Measurements from ENCODE around the gene ARL4A. TPM values are rescaled to one million over a fixed set of nuclear protein-coding genes. Genes with fewer than 3 reads are reported as not detected.
A peak's percentile ranks its signal among the peaks of the same experiment; 100 is the strongest.

ARL4A gene
- total RNA-seq, 2 experiments from 2014 or later, result 72.5 to 75.9 TPM

DNA sequence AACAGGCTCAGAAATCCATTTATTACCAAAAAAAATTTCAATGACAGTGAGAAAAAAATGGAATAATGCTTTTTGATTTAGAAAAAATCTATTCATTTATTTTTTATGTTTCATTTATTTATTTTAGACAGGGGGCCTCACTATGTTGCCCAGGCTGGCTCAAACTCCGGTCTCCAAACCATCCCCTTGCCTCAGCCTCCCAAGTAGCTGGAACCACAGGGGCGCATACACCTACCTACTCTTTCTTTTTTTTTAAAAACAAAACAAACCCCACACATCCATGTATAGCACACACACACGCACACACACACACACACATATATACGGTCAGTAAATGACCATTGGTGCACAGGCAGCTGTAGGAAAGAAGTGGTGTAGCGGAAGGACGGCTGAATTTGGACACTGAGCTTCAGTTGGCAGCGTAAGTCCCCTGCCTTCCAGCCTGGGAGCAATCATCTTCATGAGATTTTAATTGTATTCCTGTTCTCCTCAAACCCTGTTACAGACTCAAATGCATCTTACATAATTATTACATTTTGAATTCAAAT lies 28.8 kb downstream of the ARL4A start:
- Histone ChIP-seq H3K36me3 (ENCODE audit: insufficient read depth, low read length) (no peaks in the 10 kb centered on the region), H3K27ac (ENCODE audit: low read depth in 1 of 2, low read length in 2 of 2) (no peak overlapping the region), H3K27me3 (ENCODE audit: control insufficient read depth in 1 of 2, insufficient read depth in 2 of 2, low read length in 2 of 2) (no peaks in the 10 kb centered on the region), H3K4me1 (ENCODE audit: insufficient read depth, low read length) (peaks cover 11% of the 10 kb centered on the region), H3K4me3 (ENCODE audit: low read length) (no peak overlapping the region), H3K9me3 (ENCODE audit: control insufficient read depth in 1 of 2, insufficient read depth in 1 of 2, low read length in 2 of 2) (peaks cover 0 to 5% of the 10 kb centered on the region in 2 experiments)
- intact Hi-C loops (cut with DNase I, micrococcal nuclease), result no loop called here
- ChIA-PET CTCF (interaction anchor here (1.8 kb wide), 1 partner anchor 30 kb away, joined by 8 read pairs; no protein-coding TSS in a partner anchor), POLR2A (interaction anchor here (1.0 kb wide), 1 partner anchor 29 kb away, joined by 6 read pairs; the partner anchor contains the start of gene ARL4A)
- no peak for DNase-seq
- Mint-ChIP-seq H3K27ac (no peak overlapping the region), H3K9me3 (no peaks in the 10 kb centered on the region), H3K4me1 (ENCODE audit: low read depth) (peaks cover 27% of the 10 kb centered on the region), H3K4me3 (no peak overlapping the region), H3K36me3 (ENCODE audit: low read depth) (no peaks in the 10 kb centered on the region), H3K27me3 (no peaks in the 10 kb centered on the region)
- TF ChIP-seq, protein P1, sequence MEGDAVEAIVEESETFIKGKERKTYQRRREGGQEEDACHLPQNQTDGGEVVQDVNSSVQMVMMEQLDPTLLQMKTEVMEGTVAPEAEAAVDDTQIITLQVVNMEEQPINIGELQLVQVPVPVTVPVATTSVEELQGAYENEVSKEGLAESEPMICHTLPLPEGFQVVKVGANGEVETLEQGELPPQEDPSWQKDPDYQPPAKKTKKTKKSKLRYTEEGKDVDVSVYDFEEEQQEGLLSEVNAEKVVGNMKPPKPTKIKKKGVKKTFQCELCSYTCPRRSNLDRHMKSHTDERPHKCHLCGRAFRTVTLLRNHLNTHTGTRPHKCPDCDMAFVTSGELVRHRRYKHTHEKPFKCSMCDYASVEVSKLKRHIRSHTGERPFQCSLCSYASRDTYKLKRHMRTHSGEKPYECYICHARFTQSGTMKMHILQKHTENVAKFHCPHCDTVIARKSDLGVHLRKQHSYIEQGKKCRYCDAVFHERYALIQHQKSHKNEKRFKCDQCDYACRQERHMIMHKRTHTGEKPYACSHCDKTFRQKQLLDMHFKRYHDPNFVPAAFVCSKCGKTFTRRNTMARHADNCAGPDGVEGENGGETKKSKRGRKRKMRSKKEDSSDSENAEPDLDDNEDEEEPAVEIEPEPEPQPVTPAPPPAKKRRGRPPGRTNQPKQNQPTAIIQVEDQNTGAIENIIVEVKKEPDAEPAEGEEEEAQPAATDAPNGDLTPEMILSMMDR (IDR thresholded peaks at IDR 0.05), result no peak
- no peak for ATAC-seq (ENCODE audit: poor library complexity)

DNA sequence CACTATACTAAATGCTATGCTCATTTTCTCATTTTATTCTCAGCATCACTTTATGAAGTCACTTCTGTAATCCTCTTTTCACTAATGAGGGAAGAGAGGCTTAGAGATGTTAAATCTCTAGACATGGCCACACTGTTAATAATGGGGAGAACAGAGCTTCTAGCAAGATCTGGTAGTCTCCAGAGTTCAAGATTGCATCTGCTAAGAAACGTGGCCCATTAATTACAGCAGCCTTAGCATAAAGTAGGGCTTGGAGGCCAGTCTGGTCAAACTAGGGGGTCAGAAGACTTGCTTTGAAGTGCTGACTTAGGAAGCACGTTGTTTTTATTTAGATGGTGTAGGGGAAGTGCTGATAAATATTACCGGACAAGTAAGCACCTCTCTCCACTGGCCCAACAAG lies 29.3 kb downstream of the ARL4A start:
- no peak for DNase-seq
- no peaks in the 10 kb centered on the region for H3K36me3 ChIP-seq (ENCODE audit: insufficient read depth, low read length)
- peaks cover 0 to under 1% of the 10 kb centered on the region in 2 experiments for H3K9me3 ChIP-seq (ENCODE audit: control insufficient read depth in 1 of 2, insufficient read depth in 1 of 2, low read length in 2 of 2)
- no peaks in the 10 kb centered on the region for H3K27me3 ChIP-seq (ENCODE audit: control insufficient read depth in 1 of 2, insufficient read depth in 2 of 2, low read length in 2 of 2)
- no peaks in the 10 kb centered on the region for H3K9me3 Mint-ChIP-seq
- no peak overlapping the region for H3K4me3 ChIP-seq (ENCODE audit: low read length)
- H3K4me3 Mint-ChIP-seq, result no peak overlapping the region
- ATAC-seq (ENCODE audit: poor library complexity), result no peak
- CTCF ChIA-PET, result interaction anchor here (1.8 kb wide), 1 partner anchor 30 kb away, joined by 8 read pairs; no protein-coding TSS in a partner anchor
- H3K4me1 ChIP-seq (ENCODE audit: insufficient read depth, low read length), result peaks cover 11% of the 10 kb centered on the region
- TF ChIP-seq, protein P1 (IDR thresholded peaks at IDR 0.05), result no peak
- peaks cover 27% of the 10 kb centered on the region for H3K4me1 Mint-ChIP-seq (ENCODE audit: low read depth)
- POLR2A ChIA-PET, result no interaction called here
- H3K36me3 Mint-ChIP-seq (ENCODE audit: low read depth), result no peaks in the 10 kb centered on the region
- no peaks in the 10 kb centered on the region for H3K27me3 Mint-ChIP-seq
- H3K27ac Mint-ChIP-seq, result no peak overlapping the region
- H3K27ac ChIP-seq (ENCODE audit: low read depth in 1 of 2, low read length in 2 of 2), result no peak overlapping the region
- intact Hi-C loops (cut with DNase I, micrococcal nuclease), result no loop called here

DNA sequence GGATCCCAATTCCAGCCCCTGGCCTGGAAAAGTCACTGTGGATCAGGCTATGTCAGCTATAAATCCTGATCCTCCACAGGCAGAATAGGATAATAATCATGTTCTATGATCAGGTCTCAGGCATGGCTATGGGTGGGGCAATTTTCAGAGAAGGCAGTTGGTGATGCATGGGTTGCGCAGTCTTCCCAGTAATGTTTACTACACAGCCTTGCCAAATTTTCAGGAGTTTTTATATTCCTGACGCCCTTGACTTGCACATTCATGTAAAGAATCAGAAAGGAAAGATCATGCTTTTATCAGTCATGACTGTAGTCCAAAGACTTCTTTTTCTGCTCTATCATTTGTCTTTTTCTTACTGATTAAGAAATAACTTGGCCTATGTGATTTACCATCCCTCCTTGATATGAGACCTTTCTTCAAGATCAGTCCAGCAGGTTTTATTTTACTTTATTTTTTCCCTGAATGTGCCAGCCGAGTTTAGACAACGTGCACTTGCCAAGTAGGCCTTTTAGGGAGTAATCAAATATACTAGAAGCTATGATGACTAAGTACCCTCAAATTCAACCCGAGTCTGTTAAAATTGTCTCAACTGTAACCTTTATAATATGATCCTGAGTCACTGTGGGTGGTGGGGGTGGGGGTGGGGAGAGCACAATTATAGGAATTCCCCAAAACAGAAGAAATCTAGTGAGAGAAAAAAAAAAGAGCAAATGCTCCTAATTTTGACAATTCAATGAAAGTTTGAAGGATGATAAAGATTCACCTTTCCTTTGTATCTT lies 31.9 kb downstream of the ARL4A start:
- Histone ChIP-seq H3K27me3 (ENCODE audit: control insufficient read depth in 1 of 2, insufficient read depth in 2 of 2, low read length in 2 of 2) (no peaks in the 10 kb centered on the region), H3K36me3 (ENCODE audit: insufficient read depth, low read length) (no peaks in the 10 kb centered on the region), H3K4me3 (ENCODE audit: low read length) (no peak overlapping the region), H3K4me1 (ENCODE audit: insufficient read depth, low read length) (peaks cover 11% of the 10 kb centered on the region), H3K9me3 (ENCODE audit: control insufficient read depth in 1 of 2, insufficient read depth in 1 of 2, low read length in 2 of 2) (no peaks in the 10 kb centered on the region), H3K27ac (ENCODE audit: low read depth in 1 of 2, low read length in 2 of 2) (no peak overlapping the region)
- TF ChIP-seq, protein P1 (IDR thresholded peaks at IDR 0.05), result no peak
- peaks cover 27% of the 10 kb centered on the region for H3K4me1 Mint-ChIP-seq (ENCODE audit: low read depth)
- DNase-seq (peak in 3 of 14 experiments; percentile 20 to 42 (median 33)), ATAC-seq (ENCODE audit: poor library complexity) (no peak)
- ChIA-PET CTCF (interaction anchor here (1.1 kb wide), 1 partner anchor 12 kb away, joined by 3 read pairs; no protein-coding TSS in a partner anchor), POLR2A (interaction anchor here (0.6 kb wide), 1 partner anchor 214 kb away, joined by 4 read pairs; no protein-coding TSS in a partner anchor)
- H3K27ac Mint-ChIP-seq, result no peak overlapping the region
- H3K27me3 Mint-ChIP-seq, result no peaks in the 10 kb centered on the region
- no peak overlapping the region for H3K4me3 Mint-ChIP-seq
- intact Hi-C loops (cut with DNase I, micrococcal nuclease), result no loop called here
- no peaks in the 10 kb centered on the region for H3K9me3 Mint-ChIP-seq
- H3K36me3 Mint-ChIP-seq (ENCODE audit: low read depth), result no peaks in the 10 kb centered on the region

Data from CD4-positive, alpha-beta T cell (primary cell).